ENCODE results near the gene IFT22.

GRCh38 chr7:101278461-101279292 lies 42.9 kb downstream of the IFT22 start:
- TF ChIP-seq TCF12 (IDR thresholded peaks at IDR 0.05; ENCODE audit: low read depth) (no peak), ZBTB7A (IDR thresholded peaks at IDR 0.05; ENCODE audit: low read depth) (no peak)

Measured in Ishikawa (cell line).